Embryonic facial prominence (tissue), 1 donor: ENCODE data around the gene CDCA3.

Source experiments
- DNase-seq: peaks from one replicate; pipeline ENCODE4 v3.0.0-alpha.2; 2016; ENCODE audit errors: extremely low spot score

CDCA3 gene

GRCh38 chr12:6832125-6832524 is 19.0 kb downstream of the CDCA3 start:
- no peak for DNase-seq

- no peak for DNase-seq
Observed at GRCh38 chr12:6831450-6831995, 19.6 kb downstream of the CDCA3 start.

- no peak for DNase-seq
Observed at GRCh38 chr12:6830999-6831398, 20.1 kb downstream of the CDCA3 start.

- no peak for DNase-seq
Observed at GRCh38 chr12:6830286-6830890, 20.7 kb downstream of the CDCA3 start.

GRCh38 chr12:6829536-6830220 is 21.4 kb downstream of the CDCA3 start:
- no peak for DNase-seq

GRCh38 chr12:6828781-6829535 is 22.1 kb downstream of the CDCA3 start:
- no peak for DNase-seq

GRCh38 chr12:6827982-6828780 is 22.9 kb downstream of the CDCA3 start, which contains the start of gene P3H3:
Gene P3H3 (plus strand): TSS chr12:6828407. CDS start chr12:6828441, 34 bp downstream.
- DNase-seq: peak; percentile 71

GRCh38 chr12:6827437-6827911 is 23.6 kb downstream of the CDCA3 start:
- no peak for DNase-seq

- no peak for DNase-seq
Observed at GRCh38 chr12:6826734-6827436, 24.2 kb downstream of the CDCA3 start.

GRCh38 chr12:6826125-6826733 is 24.9 kb downstream of the CDCA3 start:
- no peak for DNase-seq

GRCh38 chr12:6825398-6826124 is 25.5 kb downstream of the CDCA3 start:
- DNase-seq: peak; percentile 65

GRCh38 chr12:6824901-6825381 is 26.1 kb downstream of the CDCA3 start:
- no peak for DNase-seq

GRCh38 chr12:6824085-6824775 is 26.9 kb downstream of the CDCA3 start:
- no peak for DNase-seq

- DNase-seq: no peak
Observed at GRCh38 chr12:6823182-6824084, 27.7 kb downstream of the CDCA3 start.

GRCh38 chr12:6822426-6823135 is 28.5 kb downstream of the CDCA3 start:
- DNase-seq: no peak

- DNase-seq: peak; percentile 72
Observed at GRCh38 chr12:6821591-6822425, 29.3 kb downstream of the CDCA3 start, which contains the start of gene GPR162. Gene GPR162 (plus strand): TSS chr12:6821821. CDS start chr12:6823899, 2,078 bp downstream.
